HPDE6-E6E7 (cell line): ENCODE measurements around the gene GSG1.

Experiments
- DNase-seq: peaks from one replicate; pipeline ENCODE4 v3.0.0; 2011; ENCODE audit warnings: missing footprints; ENCODE audit errors: extremely low spot score

The GSG1 gene

DNA sequence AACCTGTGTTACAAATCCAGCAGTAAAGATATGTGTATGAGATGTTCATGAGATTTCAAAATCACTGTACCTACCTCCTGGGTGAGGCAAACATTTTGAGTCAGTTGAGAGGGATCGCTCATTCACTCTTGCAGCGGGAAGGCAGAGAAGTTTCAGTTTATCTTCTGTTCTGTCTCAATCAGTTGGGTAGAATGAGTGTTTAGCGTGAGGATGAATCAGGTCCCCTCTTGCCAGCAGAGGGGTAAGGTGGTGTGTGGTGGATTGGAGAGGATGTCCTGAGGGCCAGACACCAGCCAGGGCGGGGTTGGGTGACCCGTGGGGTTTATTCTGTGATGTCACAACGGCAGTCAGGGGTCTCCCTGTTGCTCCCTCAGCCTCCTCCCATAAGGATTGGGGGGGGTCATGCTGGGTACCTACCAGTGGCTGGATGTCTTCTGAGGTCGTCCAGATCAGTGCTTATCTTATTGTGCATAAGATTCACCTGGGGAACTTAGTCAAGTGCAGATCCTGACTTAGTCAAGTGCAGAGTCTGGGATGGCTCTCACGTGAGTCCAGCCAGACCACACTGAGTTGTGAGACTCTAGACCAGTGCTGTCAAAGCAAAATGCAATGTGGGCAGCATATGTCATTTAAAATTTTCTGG, at the start of gene GSG1:
Gene GSG1 (minus strand): TSS at position 277 of the 643 bp plus-strand sequence. CDS start 155 bp downstream, at position 122.
- no peak for DNase-seq

DNA sequence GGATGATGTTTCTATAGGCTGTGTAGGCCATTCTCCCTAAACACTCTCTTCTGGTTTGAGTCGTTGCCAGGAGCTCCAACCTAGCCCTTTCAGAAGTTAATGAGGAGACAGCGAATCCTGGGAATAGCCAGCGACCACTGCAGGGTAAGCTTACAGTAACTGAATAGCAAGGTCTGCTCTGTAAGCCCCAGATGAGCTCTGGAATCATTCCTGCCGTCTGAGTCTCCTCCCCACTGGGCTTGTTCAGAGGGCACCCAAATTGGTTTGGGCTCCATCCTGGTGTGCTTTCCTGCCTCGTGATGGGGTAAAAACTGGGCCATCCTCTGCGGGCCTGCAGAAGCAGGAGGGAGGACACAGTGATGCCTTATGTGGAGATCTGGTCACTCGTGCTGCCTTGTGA, 49.7 kb upstream of the GSG1 start:
- no peak for DNase-seq

DNA sequence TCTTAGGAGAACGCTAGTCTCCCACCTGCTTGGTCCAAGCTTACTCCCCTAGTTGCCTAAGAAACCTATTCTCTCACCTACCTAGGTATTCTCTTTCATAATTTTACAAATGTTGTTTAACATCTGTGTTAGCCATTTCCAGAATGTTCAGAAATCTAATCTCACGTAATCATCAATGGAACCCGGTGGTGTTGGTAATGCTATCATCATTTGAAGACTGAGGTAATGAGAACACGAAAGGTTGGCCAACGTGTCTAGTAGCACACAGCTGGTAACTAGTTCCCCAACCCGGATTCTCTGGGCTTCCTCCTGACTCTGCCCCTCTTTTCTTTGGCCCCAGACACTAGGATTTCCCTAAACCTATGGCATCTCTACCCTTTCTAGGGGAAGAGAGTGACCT, 49.3 kb upstream of the GSG1 start:
- DNase-seq: no peak

GRCh38 chr12:13152281-13152680, 48.8 kb upstream of the GSG1 start:
- no peak for DNase-seq

DNA sequence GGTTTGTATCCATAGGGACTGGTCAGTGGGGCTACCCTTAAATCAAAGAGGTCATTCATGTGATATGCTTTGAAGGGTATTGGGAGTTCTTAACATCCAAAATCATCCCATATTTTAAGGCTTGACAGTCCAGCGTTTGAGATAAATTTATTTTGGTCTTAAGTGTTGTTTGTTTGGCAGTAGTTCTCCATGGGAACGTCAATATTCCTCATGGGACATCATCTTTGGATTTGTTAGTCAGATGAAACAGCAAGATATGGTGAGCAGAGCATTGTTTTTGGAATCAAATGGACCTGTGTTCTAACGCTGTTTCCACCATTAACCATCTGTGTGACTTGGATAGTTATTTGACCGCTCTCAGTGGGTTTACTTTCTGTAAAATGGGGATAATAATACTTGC, 45.9 kb upstream of the GSG1 start:
- no peak for DNase-seq

DNA sequence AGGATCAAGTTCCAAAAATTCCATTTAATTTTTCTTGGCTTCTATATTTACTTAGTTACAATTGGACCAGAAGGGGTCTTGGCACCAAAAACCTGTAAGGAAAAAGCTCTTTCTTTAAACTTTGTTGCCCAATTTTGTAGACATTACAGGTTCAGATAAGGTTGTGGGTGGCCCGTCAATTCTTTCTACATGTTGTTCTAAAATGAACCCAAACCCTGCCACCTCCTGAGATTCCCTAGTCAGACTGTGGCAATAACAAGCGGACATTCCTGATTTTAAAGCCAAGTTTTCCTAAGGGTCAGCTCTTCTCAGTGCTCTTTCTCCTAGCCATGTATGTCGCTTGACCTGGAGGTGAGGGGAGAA, 45.0 kb upstream of the GSG1 start:
- no peak for DNase-seq

- DNase-seq: no peak
Observed at GRCh38 chr12:13147688-13148484, 44.4 kb upstream of the GSG1 start.

DNA sequence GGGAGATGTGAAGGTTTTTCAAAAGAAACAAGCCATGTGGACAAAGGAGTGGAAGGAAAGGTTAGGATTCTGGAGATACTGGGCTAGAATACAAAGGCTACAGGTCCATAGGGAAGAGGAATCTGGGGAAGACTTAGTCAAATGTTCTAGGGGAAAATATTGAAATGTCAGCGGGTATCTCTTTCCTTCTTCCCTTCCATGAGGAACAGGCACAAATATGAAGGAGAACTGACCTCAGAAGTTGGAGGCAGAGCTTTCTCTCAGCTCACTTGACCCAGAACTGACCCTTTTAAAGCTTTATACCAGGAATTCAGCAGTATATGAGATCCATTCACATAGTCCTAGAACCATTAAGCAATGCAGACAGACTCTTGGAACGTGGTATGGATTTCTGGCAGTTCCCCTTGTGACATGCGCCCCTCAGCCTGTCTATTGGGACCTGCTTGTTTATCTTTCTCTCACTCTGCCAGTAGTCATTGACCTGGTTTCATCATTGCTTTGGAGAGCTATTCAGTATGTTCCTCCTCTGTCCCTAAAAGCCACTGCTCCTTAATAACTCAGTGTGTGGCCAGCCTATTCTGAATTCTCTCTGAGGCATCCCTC, 43.0 kb upstream of the GSG1 start:
- no peak for DNase-seq

GRCh38 chr12:13144266-13144828, 40.9 kb upstream of the GSG1 start:
- DNase-seq: no peak

DNA sequence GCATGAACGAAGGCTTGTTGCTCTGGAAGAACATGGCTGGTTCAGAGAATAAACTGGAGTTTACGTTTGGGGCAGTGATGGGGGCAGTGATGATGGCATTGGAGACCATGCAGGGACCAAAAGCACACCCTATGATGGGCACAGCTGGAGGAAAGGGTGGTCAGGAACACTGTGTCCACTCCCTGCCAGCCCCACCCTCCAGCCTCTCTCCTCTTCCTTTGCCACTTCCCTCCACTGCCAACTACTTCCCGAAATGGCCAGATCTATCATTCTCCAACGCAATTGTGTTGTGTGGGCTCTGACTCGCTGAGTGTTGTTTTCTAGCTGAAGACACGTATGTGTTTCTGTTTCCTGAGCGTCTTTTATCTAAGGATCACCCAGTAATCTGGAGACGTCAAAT, 39.3 kb upstream of the GSG1 start:
- DNase-seq: no peak

DNA sequence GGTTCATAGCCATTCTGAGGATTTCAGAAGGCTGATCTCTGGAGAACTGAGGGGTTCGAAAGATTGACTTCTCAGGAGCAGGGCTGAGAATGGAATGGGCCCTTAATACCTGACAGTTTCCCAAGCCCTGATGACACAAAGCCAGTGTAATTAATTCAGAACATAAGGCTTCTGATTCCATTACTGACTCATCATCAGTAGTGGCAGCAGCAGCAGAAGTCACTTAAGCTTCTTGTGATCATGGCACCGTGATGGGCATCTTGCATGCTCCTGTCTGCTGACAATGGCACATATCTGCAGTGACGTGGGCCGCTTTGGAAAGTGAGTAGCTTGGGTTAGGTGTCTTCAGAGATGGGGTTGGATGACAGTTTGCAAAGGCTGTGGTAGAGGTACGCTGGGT, 38.2 kb upstream of the GSG1 start:
- DNase-seq: no peak

GRCh38 chr12:13135371-13136178, 32.1 kb upstream of the GSG1 start:
- DNase-seq: peak; percentile 95

- no peak for DNase-seq
Observed at GRCh38 chr12:13133886-13134285, 30.4 kb upstream of the GSG1 start.

DNA sequence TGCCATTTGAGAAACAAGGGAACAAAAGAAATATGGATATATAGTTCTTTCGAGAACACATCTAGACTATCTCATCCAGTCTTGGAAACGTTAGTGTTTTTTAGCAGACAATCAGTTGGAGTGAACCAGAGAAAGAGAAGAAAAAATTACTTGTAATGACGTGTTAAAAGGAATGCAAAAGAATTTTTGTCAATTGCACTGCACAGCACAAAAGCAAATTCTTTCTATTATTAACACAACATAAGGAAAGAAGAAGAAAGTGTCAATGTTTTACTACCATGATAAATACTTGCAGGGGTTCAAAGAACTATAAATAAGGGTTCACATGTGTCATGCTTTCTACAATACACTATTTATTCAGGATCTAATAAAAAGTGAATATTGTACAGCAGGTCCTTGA, 27.5 kb upstream of the GSG1 start:
- DNase-seq: no peak

- no peak for DNase-seq
Observed at GRCh38 chr12:13128291-13128965, 25.0 kb upstream of the GSG1 start.

DNA sequence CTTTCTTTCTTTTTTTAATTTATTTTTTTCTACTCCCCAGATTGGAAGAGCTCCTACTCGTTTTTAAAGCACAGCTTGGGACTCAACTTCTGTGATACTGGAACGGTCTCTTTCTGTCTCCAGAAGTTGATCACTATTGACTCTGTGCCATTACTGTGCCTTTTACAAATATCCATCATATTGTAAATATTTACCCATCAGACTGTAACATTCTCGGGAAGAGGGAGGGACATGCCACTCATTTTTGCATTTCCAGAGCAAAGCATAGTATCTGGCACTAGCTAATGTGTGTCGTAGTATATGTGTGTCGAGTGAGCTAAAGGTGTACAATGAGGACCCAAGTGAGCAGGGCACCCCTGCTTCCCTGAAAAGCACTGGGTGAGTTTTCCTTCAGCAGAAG, 24.0 kb upstream of the GSG1 start:
- DNase-seq: no peak

DNA sequence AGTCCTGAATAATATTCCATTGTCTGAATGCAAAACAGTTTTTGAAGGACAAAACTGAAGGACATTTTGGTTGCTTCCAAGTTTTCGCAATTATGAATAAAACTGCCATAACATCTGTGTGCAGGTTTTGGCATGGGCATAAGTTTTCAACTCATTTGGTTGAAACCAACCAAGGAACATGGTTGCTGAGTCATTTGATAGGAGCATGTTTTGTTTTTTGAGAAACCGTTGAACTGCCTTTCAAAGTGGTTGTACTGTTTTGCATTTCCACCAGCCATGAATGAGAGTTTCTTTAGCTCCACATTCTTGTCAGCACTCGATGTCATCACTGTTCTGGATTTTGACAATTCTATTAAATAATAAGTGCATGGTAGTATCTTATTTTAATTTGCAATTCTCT, 23.0 kb upstream of the GSG1 start:
- no peak for DNase-seq

GRCh38 chr12:13125996-13126395, 22.5 kb upstream of the GSG1 start:
- no peak for DNase-seq

DNA sequence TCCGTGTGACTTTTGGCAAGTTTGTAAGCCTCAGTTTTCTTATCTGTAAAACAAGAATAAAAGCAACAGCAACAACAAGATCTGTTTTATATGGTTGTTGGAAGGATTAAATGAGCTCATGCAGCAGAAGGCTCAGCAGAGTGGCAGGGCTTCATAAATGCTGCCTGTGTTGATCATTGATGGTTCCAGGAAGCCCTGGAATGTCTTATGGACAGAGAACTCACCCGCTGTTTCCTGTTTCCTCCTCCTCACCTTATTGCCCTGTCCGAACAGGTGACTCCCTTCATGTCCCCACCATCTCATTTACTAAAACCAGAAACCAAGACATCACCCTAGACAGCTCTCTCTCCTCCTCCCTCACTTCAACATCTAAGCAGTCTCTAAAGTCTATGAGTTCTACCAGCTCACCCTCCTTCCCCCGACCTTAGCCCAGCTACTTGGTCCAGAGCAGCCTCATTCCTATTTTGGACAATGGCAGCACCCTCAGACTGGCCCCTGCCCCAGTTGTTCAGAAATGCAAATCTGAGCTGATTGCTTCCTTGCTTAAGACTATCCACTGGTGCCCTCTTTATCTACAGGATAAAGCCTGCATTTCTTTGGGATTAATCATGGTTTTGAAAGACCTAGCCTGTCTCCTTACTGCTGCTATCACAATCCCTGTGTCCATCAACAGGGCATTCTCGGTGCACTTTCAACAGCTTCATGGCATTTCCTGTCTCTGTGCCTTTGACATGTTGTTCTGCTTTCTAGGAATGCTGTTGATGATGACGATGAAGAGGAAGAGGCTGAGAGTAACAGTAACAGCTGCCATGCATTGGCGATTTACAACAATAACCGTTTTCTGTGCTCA, 21.4 kb upstream of the GSG1 start:
- peak; percentile 45 for DNase-seq

- DNase-seq: no peak
Observed at GRCh38 chr12:13121568-13121967, 18.1 kb upstream of the GSG1 start.
